OCI-M2 (cell line): ENCODE results near the gene UBE2C.
"Not testable (repeated sequence)": the region's sequence is repeated elsewhere in the genome, so short reads cannot be mapped to it uniquely, and the experiment has no call there.

Experiments used
- DNase-seq: peaks from one replicate; lab custom pipeline; 2025; ENCODE audit not compliant: unreplicated experiment; lab: John Stamatoyannopoulos, UW

UBE2C gene

GRCh38 chr20:45797510-45797909 lies 14.9 kb upstream of the UBE2C start:
- not testable (repeated sequence) for DNase-seq

DNA sequence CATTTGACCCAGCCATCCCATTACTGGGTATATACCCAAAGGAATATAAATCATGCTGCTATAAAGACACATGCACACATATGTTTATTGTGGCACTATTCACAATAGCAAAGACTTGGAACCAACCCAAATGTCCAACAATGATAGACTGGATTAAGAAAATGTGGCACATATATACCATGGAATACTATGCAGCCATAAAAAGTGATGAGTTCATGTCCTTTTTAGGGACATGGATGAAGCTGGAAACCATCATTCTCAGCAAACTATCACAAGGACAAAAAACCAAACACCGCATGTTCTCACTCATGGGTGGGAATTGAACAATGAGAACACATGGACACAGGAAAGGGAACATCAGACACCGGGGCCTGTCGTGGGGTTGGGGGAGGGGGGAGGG lies 14.5 kb upstream of the UBE2C start:
- DNase-seq = not testable (repeated sequence)

DNA sequence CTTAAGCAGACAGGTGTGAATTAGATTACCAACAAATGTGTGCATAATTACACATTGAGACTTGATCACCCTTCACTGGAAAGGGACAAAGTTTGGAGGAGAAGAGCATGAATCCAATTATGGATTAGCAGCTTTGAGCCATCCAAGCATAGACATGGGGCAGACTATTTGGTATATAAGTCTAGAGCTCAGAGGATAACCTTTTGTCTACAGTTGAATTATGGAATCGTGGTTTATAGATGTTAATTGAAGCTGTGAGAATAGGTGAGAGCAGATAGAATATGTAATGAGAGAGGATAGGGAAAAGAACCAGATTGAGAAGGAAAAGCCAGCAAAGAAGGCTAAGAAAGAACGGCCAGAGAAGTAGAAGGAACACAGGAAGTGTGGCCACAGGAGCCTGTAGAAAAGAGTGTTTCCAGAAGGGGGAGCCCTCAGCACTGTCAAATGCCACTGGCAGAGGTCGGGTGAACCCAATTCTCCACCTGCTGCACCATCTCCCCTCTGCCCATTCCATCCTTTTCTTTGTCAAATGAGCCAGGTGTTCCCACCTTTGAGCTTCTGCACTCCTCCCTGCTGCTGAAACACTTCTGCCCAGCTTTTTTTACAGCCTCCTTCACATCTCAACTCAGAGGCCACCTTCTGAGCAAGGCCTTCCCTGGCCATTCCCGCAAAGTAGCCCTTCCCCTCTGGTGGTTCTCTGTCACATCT lies 13.4 kb upstream of the UBE2C start:
- DNase-seq = peak; percentile 55

DNA sequence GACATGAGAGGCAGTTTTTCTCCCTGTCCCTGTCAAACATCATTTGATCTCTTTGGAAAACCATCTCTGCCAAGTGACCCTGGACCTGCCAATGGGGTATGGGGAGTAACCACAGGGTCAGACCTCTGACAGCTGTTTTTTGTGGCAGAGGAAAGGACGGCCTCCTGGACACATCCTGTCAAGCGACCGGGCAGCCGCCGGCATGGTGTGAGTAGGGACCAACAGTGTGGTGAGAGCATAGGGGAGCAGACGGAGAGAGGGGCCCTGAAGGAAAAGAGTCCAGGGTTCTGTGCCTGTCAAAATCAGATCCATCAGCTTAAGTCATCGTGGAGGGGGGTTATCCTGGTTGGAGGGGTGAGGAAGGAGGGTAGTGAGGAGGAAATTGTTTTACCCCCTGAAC lies 10.6 kb upstream of the UBE2C start:
- DNase-seq = no peak

- DNase-seq = no peak
Observed at GRCh38 chr20:45810191-45810970, 2.1 kb upstream of the UBE2C start.

DNA sequence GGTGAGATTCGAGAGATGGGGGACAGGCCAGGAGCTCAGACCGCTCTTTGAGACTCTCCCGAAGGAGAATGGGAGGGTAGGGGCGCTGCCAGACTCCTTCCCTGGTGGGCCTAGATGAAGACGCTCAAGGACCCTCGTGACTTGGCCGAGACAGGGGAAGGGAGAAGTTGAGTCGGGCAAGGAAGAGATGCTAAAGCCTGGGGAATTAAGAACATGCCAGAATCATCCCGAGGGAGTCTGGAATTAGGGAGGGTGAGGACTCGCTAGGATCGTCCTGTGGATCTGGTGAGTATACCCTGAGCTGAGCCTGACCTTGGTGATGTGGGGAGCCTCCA lies 529 bp downstream of the UBE2C start:
- DNase-seq = no peak

- DNase-seq = no peak
Observed at GRCh38 chr20:45813489-45813888, 1.0 kb downstream of the UBE2C start.

DNA sequence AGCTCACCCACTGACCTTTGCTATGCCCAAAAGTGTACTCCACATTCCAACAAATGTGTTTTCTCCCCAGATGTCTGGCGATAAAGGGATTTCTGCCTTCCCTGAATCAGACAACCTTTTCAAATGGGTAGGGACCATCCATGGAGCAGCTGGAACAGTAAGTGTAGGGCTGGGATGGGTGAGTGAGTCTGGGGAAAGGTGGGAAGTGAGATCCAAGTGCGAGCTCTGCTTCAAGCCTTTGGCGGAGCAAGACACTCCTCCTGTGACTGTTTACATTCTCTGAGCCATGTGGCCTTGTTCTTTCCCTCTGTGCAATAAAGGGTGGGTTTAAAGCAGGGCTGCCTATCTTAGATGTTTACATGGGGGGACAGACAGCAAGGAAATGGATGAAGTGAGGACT lies 1.9 kb downstream of the UBE2C start:
- no peak for DNase-seq

GRCh38 chr20:45816951-45817350 lies 4.5 kb downstream of the UBE2C start:
- no peak for DNase-seq

GRCh38 chr20:45817376-45818194 lies 5.1 kb downstream of the UBE2C start:
- DNase-seq = no peak

- no peak for DNase-seq
Observed at GRCh38 chr20:45818239-45818638, 5.8 kb downstream of the UBE2C start.

- no peak for DNase-seq
Observed at GRCh38 chr20:45819466-45819865, 7.0 kb downstream of the UBE2C start.

DNA sequence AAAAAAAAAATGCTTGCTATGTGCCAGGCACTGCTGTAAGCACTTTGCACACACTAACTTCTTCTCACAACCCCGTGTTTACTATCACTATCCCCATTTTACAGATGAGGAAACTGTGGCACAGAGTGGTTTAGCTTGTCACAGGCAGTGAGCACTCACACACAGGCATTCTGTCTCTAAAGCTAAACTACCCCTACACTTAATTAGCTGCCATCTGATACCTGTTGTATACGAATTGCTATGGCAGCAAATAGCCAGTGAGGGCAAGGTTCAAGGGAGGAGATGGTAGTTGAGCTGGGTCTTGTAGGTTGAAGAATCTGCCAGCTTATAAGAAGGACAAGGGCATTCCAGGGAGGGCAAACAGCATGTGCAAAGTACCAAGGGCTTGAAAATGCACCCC lies 9.5 kb downstream of the UBE2C start:
- DNase-seq = no peak

GRCh38 chr20:45822857-45823256 lies 10.4 kb downstream of the UBE2C start:
- DNase-seq = no peak

- no peak for DNase-seq
Observed at GRCh38 chr20:45823949-45824835, 11.7 kb downstream of the UBE2C start.

DNA sequence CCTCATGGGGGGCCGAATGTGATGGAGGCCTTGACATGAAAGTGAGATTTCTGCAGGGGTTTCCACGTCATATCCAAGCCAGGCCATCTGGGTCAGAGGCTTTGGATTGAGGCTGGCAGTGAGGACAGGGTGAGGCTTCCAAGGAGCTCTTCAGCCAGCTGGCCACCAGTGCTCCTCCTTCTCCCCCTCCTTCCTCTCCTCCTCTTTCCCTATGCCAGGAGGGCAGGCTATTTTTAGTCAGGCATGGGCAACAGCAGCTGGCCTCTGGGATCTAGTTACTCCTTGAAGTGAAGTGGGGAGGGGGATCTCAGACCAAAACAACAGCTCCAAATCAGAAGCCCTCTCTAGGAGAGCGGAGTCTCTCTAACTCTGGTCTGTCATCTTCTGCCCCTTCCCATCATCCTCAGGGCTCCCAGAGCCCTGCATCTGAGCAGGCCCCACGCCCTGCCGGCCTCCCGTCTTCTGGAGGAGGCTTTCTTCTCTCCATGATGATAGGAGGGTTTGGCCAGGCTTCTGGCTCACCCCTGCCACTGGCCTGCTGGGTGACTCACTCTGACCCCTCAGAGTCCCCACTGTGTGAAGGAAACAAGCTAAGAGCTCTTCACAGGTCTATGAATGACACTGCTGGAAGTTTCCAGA lies 14.1 kb downstream of the UBE2C start:
- no peak for DNase-seq

DNA sequence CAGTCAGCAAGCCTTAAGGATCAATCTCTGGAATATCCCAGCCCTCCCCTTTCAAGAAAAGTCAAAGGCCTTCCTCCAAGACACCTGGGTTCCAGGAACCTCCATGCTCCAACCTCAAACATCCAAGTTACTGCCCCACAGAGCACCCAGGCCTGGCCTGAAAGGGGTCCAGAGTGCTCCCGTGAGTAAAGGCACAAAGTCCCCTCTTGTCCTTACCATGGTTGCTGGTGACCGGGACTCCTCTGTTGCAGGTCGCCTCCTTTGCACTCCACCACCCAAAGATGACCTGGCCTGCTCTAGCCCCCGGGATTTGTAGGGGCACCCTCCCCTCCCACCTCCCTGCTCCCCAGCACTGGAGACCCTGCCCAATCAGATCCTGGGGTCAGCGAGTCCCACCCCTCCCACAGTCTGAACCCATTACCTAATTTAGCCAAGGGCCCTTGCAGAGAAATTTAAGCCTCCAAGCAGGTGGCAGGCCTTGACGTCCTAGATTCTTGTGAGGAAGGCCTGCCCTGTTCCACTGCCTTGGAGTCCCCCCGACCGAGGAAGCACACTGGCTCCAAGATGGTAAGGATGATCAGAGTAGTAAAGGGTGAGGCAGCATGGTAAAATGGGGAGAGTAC lies 14.7 kb downstream of the UBE2C start, which contains the start of gene TNNC2:
Gene TNNC2 (minus strand): TSS at position 283 of the 623 bp plus-strand sequence. CDS start 64 bp downstream, at position 219.
- DNase-seq = no peak

GRCh38 chr20:45827712-45828111 lies 15.3 kb downstream of the UBE2C start:
- DNase-seq = no peak

DNA sequence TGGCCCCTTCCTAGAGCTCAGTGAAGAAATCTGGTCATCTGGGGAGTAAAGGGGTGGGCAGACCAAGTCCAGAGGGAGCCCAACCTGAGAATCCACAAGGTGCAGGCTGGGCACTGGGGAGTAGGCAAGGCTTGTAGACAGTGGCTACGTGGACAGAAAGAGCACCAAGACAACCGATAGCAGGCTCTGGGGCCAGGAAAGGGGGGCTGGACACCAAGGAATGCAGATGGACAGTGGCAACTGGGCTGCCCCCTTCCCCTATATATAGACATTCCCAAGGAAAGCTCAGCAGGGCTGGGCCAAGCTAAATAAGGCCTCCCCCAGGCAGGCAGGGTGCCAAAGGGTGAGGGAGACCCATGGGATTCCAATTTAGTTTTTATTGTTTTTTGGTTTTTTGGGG lies 16.1 kb downstream of the UBE2C start:
- no peak for DNase-seq

- DNase-seq = not testable (repeated sequence)
Observed at GRCh38 chr20:45829673-45830106, 17.2 kb downstream of the UBE2C start.
